ENCODE measurements around the gene CLSTN3.
A peak's percentile ranks its signal among the peaks of the same experiment; 100 is the strongest.

The CLSTN3 gene

GRCh38 chr12:7129872-7130691 is at the start of gene CLSTN3:
TSS of gene CLSTN3 (plus strand) at chr12:7130371. CDS start at chr12:7130649, 278 bp downstream.
- DNase-seq, result peak; percentile 82

- no peak for DNase-seq
Measured at GRCh38 chr12:7081037-7081436, 49.1 kb upstream of the CLSTN3 start.

- DNase-seq, result no peak
Measured at GRCh38 chr12:7083125-7083524, 47.0 kb upstream of the CLSTN3 start.

GRCh38 chr12:7089196-7089871 is 40.8 kb upstream of the CLSTN3 start:
- no peak for DNase-seq

- no peak for DNase-seq
Measured at GRCh38 chr12:7090222-7090998, 39.8 kb upstream of the CLSTN3 start.

GRCh38 chr12:7091171-7091570 is 39.0 kb upstream of the CLSTN3 start:
- no peak for DNase-seq

- no peak for DNase-seq
Measured at GRCh38 chr12:7091660-7092228, 38.4 kb upstream of the CLSTN3 start.

GRCh38 chr12:7092229-7092985 is 37.8 kb upstream of the CLSTN3 start, which contains the start of gene C1R:
TSS of gene C1R (minus strand) at chr12:7092445. CDS start at chr12:7092388, 57 bp downstream.
- peak; percentile 70 for DNase-seq

- no peak for DNase-seq
Measured at GRCh38 chr12:7092986-7093460, 37.1 kb upstream of the CLSTN3 start.

GRCh38 chr12:7093486-7093885 is 36.7 kb upstream of the CLSTN3 start:
- no peak for DNase-seq

GRCh38 chr12:7093892-7094291 is 36.3 kb upstream of the CLSTN3 start:
- no peak for DNase-seq

GRCh38 chr12:7096006-7096932 is 33.9 kb upstream of the CLSTN3 start:
- no peak for DNase-seq

- DNase-seq, result no peak
Measured at GRCh38 chr12:7096979-7097378, 33.2 kb upstream of the CLSTN3 start.

- DNase-seq, result no peak
Measured at GRCh38 chr12:7099290-7099996, 30.7 kb upstream of the CLSTN3 start.

- no peak for DNase-seq
Measured at GRCh38 chr12:7100239-7100638, 29.9 kb upstream of the CLSTN3 start.

GRCh38 chr12:7101047-7101693 is 29.0 kb upstream of the CLSTN3 start:
- DNase-seq, result no peak

- no peak for DNase-seq
Measured at GRCh38 chr12:7101694-7102131, 28.5 kb upstream of the CLSTN3 start.

- no peak for DNase-seq
Measured at GRCh38 chr12:7102582-7102981, 27.6 kb upstream of the CLSTN3 start.

- no peak for DNase-seq
Measured at GRCh38 chr12:7103837-7104584, 26.2 kb upstream of the CLSTN3 start.

All from activated CD4-positive, alpha-beta T cell treated with anti-CD3 and anti-CD28 coated beads, Interleukin-2, Interleukin-6, amounts not matched to agents 100 ng/mL and 50 ng/mL, durations not matched to agents 16 hours and 8 hours (primary cell).